KMS-11 (cell line): ENCODE measurements around the gene LHX4.

ENCODE experiments used
- H2AFZ ChIP-seq: fragments of 200-600 bp; sonication (generic); 2 replicates; pipeline ENCODE4 v1.6.1; 2016; ENCODE audit warnings: antibody characterized with exemption, mixed run types, low read depth
- H3K27ac ChIP-seq: fragments of 200-600 bp; sonication (generic); 2 replicates; pipeline ENCODE4 v1.6.1; 2016; ENCODE audit warnings: mild to moderate bottlenecking, mixed run types
- H3K27me3 ChIP-seq: fragments of 200-600 bp; sonication (generic); 2 replicates; pipeline ENCODE4 v1.6.1; 2017; ENCODE audit warnings: mild to moderate bottlenecking, low read depth, mixed run types, moderate library complexity; ENCODE audit not compliant: insufficient read depth
- H3K36me3 ChIP-seq: fragments of 200-600 bp; sonication (generic); 2 replicates; pipeline ENCODE4 v1.6.1; 2017; ENCODE audit warnings: mild to moderate bottlenecking, mixed run types; ENCODE audit not compliant: insufficient read depth
- H3K4me1 ChIP-seq: fragments of 200-600 bp; sonication (generic); 2 replicates; pipeline ENCODE4 v1.6.1; 2016; ENCODE audit warnings: mild to moderate bottlenecking, low read depth, mixed run types; ENCODE audit not compliant: poor library complexity, severe bottlenecking
- H3K4me2 ChIP-seq: fragments of 200-600 bp; sonication (generic); 2 replicates; pipeline ENCODE4 v1.7.0; 2016; ENCODE audit warnings: mild to moderate bottlenecking, mixed run types
- H3K4me3 ChIP-seq: fragments of 200-600 bp; sonication (generic); IDR thresholded peaks from 2 replicates; pipeline ENCODE4 v1.6.1; 2017; ENCODE audit warnings: low read depth, low read length, mixed read lengths; ENCODE audit not compliant: insufficient read depth
- H3K79me2 ChIP-seq: fragments of 200-600 bp; sonication (generic); 2 replicates; pipeline ENCODE4 v1.6.1; 2016; ENCODE audit warnings: low read depth, mixed run types; ENCODE audit not compliant: insufficient read depth
- H3K9ac ChIP-seq: fragments of 200-600 bp; sonication (generic); 2 replicates; pipeline ENCODE4 v1.6.1; 2016; ENCODE audit warnings: mild to moderate bottlenecking, mixed run types
- H4K20me1 ChIP-seq: fragments of 200-600 bp; sonication (generic); 2 replicates; pipeline ENCODE4 v1.6.1; 2016; ENCODE audit warnings: mild to moderate bottlenecking, mixed run types; ENCODE audit not compliant: insufficient read depth
- TF ChIP-seq, protein P1 (sequence below): fragments of 200-600 bp; sonication (generic); conservative IDR thresholded peaks from 2 replicates; pipeline ENCODE4 v1.6.1; 2017; ENCODE audit warnings: low read depth, mild to moderate bottlenecking, antibody characterized with exemption, low read length, moderate library complexity, mixed read lengths

Gene LHX4

DNA sequence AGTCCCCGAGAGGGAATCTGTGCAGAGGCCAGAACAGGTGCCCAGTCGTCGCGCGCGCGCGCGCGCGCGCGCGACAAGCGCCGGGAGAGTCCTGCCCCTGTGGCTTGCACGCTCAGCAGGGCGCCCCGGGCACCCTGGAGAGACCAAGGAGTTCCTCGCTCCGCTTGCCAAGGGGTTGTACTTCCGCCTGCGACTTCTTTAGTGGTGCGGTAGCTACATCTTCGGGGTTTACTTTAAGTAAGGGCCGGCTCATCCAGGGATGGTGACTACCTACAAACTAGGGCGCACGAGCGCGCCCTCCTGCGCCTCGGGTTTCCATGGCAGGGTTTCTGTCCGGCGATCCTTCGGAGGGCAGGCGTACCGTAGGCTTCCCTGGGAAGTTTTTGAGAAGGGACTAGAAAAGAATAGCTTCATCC lies 1.4 kb downstream of the LHX4 start:
- TF ChIP-seq, protein P1, sequence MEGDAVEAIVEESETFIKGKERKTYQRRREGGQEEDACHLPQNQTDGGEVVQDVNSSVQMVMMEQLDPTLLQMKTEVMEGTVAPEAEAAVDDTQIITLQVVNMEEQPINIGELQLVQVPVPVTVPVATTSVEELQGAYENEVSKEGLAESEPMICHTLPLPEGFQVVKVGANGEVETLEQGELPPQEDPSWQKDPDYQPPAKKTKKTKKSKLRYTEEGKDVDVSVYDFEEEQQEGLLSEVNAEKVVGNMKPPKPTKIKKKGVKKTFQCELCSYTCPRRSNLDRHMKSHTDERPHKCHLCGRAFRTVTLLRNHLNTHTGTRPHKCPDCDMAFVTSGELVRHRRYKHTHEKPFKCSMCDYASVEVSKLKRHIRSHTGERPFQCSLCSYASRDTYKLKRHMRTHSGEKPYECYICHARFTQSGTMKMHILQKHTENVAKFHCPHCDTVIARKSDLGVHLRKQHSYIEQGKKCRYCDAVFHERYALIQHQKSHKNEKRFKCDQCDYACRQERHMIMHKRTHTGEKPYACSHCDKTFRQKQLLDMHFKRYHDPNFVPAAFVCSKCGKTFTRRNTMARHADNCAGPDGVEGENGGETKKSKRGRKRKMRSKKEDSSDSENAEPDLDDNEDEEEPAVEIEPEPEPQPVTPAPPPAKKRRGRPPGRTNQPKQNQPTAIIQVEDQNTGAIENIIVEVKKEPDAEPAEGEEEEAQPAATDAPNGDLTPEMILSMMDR = no peak

DNA sequence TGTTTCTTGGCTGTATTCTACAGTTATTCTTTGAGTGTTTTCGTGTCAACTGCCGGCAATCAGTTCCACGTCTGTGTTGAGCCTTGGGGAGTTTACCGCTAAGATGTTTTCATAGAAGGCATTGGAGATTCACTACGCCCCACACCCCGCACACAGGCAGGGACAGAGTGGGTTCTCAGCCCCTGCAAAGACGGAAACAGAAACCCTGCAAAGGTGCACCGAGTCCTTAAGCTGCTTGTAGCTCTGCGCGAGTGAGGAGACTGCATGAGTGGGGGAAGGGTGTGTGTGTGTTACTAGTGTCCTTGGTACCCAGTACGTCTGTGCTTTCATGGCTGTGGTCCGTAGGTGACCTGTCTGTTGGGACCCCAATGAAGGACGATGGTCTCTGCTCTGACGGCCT lies 1.9 kb downstream of the LHX4 start:
- H3K4me2 ChIP-seq = peak overlapping the region; percentile 99
- no peak overlapping the region for H3K4me3 ChIP-seq
- no peaks in the 10 kb centered on the region for H3K36me3 ChIP-seq
- H3K27ac ChIP-seq = no peak overlapping the region
- H3K9ac ChIP-seq = no peak overlapping the region; the same call in 1 of the 2 replicates
- no peaks in the 10 kb centered on the region for H4K20me1 ChIP-seq
- H3K4me1 ChIP-seq = peaks cover 7% of the 10 kb centered on the region
- H3K27me3 ChIP-seq = peaks cover 31% of the 10 kb centered on the region
- TF ChIP-seq, protein P1 = no peak
- peak overlapping the region; percentile 98 for H2AFZ ChIP-seq
- no peaks in the 10 kb centered on the region for H3K79me2 ChIP-seq

More for the DNA sequence above, 1.4 kb downstream of the LHX4 start:
- H3K4me2 ChIP-seq = peak overlapping the region; percentile 99
- no peaks in the 10 kb centered on the region for H3K36me3 ChIP-seq
- H3K4me1 ChIP-seq = peaks cover 7% of the 10 kb centered on the region
- peaks cover 31% of the 10 kb centered on the region for H3K27me3 ChIP-seq
- no peaks in the 10 kb centered on the region for H3K79me2 ChIP-seq
- peak overlapping the region; percentile 89 for H3K4me3 ChIP-seq
- peak overlapping the region; percentile 98 for H2AFZ ChIP-seq
- no peaks in the 10 kb centered on the region for H4K20me1 ChIP-seq
- H3K27ac ChIP-seq = no peak overlapping the region
- no peak overlapping the region; the same call in 1 of the 2 replicates for H3K9ac ChIP-seq

DNA sequence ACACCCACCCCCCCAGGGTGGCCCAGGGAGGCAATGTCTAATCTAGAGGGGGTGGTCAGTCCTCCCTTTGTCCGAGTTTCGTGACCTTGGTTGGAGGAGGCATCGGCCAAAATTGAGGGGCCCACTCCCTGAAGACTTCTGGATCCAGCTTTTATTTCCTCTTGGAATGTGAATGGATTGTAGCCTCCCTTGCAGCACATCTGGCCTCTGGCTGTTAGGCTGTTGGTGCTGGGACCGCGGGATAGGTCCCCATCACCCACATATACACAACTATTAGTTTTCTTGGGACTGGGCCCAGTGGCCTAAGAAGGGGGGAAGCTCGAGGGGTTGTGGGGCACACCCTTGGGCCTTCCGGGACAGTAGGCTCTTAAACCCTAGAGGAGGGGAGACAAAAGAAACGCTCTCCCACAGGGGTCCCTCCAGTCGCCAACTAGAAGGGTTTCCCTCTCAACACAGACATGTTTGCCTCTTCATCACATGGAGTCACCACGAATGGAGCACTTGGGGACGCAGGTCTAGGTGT lies 2.5 kb downstream of the LHX4 start:
- Histone ChIP-seq H3K4me3 (no peak overlapping the region), H3K4me2 (peak overlapping the region; percentile 99; the same call in 1 of the 2 replicates), H3K79me2 (no peaks in the 10 kb centered on the region), H4K20me1 (no peaks in the 10 kb centered on the region), H3K27ac (no peak overlapping the region), H3K36me3 (no peaks in the 10 kb centered on the region), H3K27me3 (peaks cover 31% of the 10 kb centered on the region), H3K4me1 (peaks cover 7% of the 10 kb centered on the region), H2AFZ (no peak overlapping the region), H3K9ac (no peak overlapping the region)
- TF ChIP-seq, protein P1 = no peak

DNA sequence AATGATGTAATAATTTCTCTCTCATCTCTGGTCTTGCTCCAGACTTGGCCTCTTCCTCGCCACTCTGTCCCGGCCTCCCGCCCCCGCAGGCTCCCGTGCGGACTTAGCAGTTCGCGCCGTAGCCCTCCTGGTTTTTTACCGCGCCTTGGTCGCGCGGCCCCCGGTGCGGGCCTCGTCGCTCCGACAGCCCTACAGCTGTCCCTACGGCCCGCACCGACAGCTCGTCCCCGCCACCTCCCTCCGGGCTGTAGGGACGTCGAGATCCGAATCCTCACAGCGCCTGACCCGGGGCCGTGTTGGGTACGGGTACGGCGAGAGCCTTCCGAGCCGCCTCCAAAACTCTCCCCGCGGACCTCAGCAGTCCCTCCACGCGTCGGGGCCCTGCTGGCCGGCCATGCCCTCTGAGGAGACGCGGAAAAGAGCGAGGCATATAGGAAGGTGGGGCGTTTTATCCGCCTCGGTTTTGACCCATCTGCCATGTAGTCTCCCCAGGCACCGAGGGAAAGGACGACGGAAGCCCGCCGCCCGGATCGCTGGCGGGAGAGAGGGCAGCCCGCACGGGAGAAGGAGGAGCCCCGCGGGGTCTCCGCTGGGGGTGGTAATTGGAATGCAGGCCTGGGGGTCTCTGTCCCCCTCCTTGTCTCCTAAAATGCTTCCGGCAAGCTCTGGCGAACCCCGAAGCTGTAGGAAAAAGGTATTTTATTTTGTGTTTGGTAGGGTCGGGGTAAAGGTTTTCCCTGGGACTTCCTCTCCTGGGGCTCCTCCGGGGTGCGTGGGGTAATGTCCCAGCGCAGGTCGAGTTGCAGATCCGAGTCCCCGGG lies 3.3 kb downstream of the LHX4 start:
- no peak overlapping the region for H3K27ac ChIP-seq
- H3K9ac ChIP-seq = no peak overlapping the region
- TF ChIP-seq, protein P1 = no peak
- no peak overlapping the region for H2AFZ ChIP-seq
- H3K36me3 ChIP-seq = no peaks in the 10 kb centered on the region
- no peaks in the 10 kb centered on the region for H3K79me2 ChIP-seq
- H3K4me1 ChIP-seq = peaks cover 7% of the 10 kb centered on the region
- H3K4me3 ChIP-seq = no peak overlapping the region
- H4K20me1 ChIP-seq = no peaks in the 10 kb centered on the region
- H3K4me2 ChIP-seq = no peak overlapping the region
- H3K27me3 ChIP-seq = peaks cover 23% of the 10 kb centered on the region
